ENCODE measurements around the gene VIPAS39. TPM values are rescaled to one million over a fixed set of nuclear protein-coding genes. Genes with fewer than 3 reads are reported as not detected.

The VIPAS39 gene
- total RNA-seq, 1 donor from 2014 or later: 29.7 TPM

GRCh38 chr14:77459072-77459723, 1.8 kb upstream of the VIPAS39 start:
- Histone ChIP-seq H3K4me1 (peaks cover 9% of the 10 kb centered on the region), H3K79me2 (ENCODE audit: low read depth) (peaks cover 59% of the 10 kb centered on the region), H3K27ac (no peak overlapping the region), H2AFZ (replicated peaks) (no peak overlapping the region), H4K20me1 (ENCODE audit: low read depth) (peaks cover 21% of the 10 kb centered on the region), H3K4me2 (peak overlapping the region; percentile 89), H3K9ac (peak overlapping the region; percentile 90), H3K9me3 (ENCODE audit: low read depth) (no peaks in the 10 kb centered on the region), H3F3A (ENCODE audit: low read depth) (peaks cover 16% of the 10 kb centered on the region), H3K27me3 (no peaks in the 10 kb centered on the region), H3K36me3 (peaks cover 7% of the 10 kb centered on the region), H3K4me3 (peak overlapping the region; percentile 83)
- H3K4me1 Mint-ChIP-seq: peaks cover 26% of the 10 kb centered on the region
- peak overlapping the region; percentile 100 for H3K4me3 Mint-ChIP-seq
- no peaks in the 10 kb centered on the region for H3K9me3 Mint-ChIP-seq
- peaks cover 3% of the 10 kb centered on the region for H3K27me3 Mint-ChIP-seq (ENCODE audit: insufficient read depth, low read depth)
- peak; percentile 85 for TF ChIP-seq CTCF (IDR thresholded peaks at IDR 0.05)
- no peak for TF ChIP-seq EZH2phosphoT487 (IDR thresholded peaks at IDR 0.05)
- no peak for TF ChIP-seq EZH2 (IDR thresholded peaks at IDR 0.05)
- H3K36me3 Mint-ChIP-seq: peaks cover 29% of the 10 kb centered on the region
- no peak overlapping the region for H3K27ac Mint-ChIP-seq
- DNase-seq (ENCODE audit: low spot score): peak; percentile 85

- peak overlapping the region; percentile 100 for H3K4me3 Mint-ChIP-seq
- H3K4me1 ChIP-seq: peaks cover 9% of the 10 kb centered on the region
- H3K27ac ChIP-seq: peak overlapping the region; percentile 83
- H2AFZ ChIP-seq (replicated peaks): peak overlapping the region; percentile 100
- peak overlapping the region; percentile 89 for H3K4me2 ChIP-seq
- DNase-seq (ENCODE audit: low spot score): peak; percentile 68
- peaks cover 21% of the 10 kb centered on the region for H4K20me1 ChIP-seq (ENCODE audit: low read depth)
- peaks cover 24% of the 10 kb centered on the region for H3K36me3 Mint-ChIP-seq
- H3K79me2 ChIP-seq (ENCODE audit: low read depth): peaks cover 59% of the 10 kb centered on the region
- H3K27ac Mint-ChIP-seq: no peak overlapping the region
- H3K4me1 Mint-ChIP-seq: peaks cover 26% of the 10 kb centered on the region
- peaks cover 7% of the 10 kb centered on the region for H3K36me3 ChIP-seq
- TF ChIP-seq CTCF (IDR thresholded peaks at IDR 0.05) (no peak), EZH2 (IDR thresholded peaks at IDR 0.05) (no peak), EZH2phosphoT487 (IDR thresholded peaks at IDR 0.05) (no peak)
- H3K9me3 Mint-ChIP-seq: no peaks in the 10 kb centered on the region
- peaks cover 3% of the 10 kb centered on the region for H3K27me3 Mint-ChIP-seq (ENCODE audit: insufficient read depth, low read depth)
- H3K9me3 ChIP-seq (ENCODE audit: low read depth): no peaks in the 10 kb centered on the region
- H3F3A ChIP-seq (ENCODE audit: low read depth): peaks cover 16% of the 10 kb centered on the region
- H3K4me3 ChIP-seq: peak overlapping the region; percentile 83
- no peaks in the 10 kb centered on the region for H3K27me3 ChIP-seq
- peak overlapping the region; percentile 90 for H3K9ac ChIP-seq
Observed at GRCh38 chr14:77458249-77458950, 999 bp upstream of the VIPAS39 start.

- Histone ChIP-seq H3F3A (ENCODE audit: low read depth) (peaks cover 16% of the 10 kb centered on the region), H3K4me2 (peak overlapping the region; percentile 87), H2AFZ (replicated peaks) (peak overlapping the region; percentile 90), H4K20me1 (ENCODE audit: low read depth) (peaks cover 21% of the 10 kb centered on the region), H3K9ac (peak overlapping the region; percentile 83), H3K36me3 (peaks cover 7% of the 10 kb centered on the region), H3K79me2 (ENCODE audit: low read depth) (peaks cover 59% of the 10 kb centered on the region), H3K9me3 (ENCODE audit: low read depth) (no peaks in the 10 kb centered on the region), H3K4me1 (peaks cover 9% of the 10 kb centered on the region), H3K4me3 (peak overlapping the region; percentile 83), H3K27me3 (no peaks in the 10 kb centered on the region), H3K27ac (peak overlapping the region; percentile 67)
- Mint-ChIP-seq H3K27me3 (ENCODE audit: insufficient read depth, low read depth) (peaks cover 3% of the 10 kb centered on the region), H3K27ac (peak overlapping the region; percentile 100), H3K4me3 (peak overlapping the region; percentile 100), H3K9me3 (no peaks in the 10 kb centered on the region), H3K4me1 (peaks cover 26% of the 10 kb centered on the region), H3K36me3 (peaks cover 24% of the 10 kb centered on the region)
- TF ChIP-seq EZH2phosphoT487 (IDR thresholded peaks at IDR 0.05): no peak
- no peak for TF ChIP-seq CTCF (IDR thresholded peaks at IDR 0.05)
- TF ChIP-seq EZH2 (IDR thresholded peaks at IDR 0.05): no peak
- DNase-seq (ENCODE audit: low spot score): no peak
Observed at GRCh38 chr14:77457115-77457521, 283 bp downstream of the VIPAS39 start.

Data from neural progenitor cell (in vitro differentiated cells).